ENCODE data around the gene TP53.

Gene TP53

GRCh38 chr17:7687072-7687907 lies at the start of gene TP53:
TSS of gene TP53 (minus strand) at chr17:7687490. CDS start at chr17:7676594, 10,896 bp downstream.
- DNase-seq, result peak; percentile 51 to 82

DNA sequence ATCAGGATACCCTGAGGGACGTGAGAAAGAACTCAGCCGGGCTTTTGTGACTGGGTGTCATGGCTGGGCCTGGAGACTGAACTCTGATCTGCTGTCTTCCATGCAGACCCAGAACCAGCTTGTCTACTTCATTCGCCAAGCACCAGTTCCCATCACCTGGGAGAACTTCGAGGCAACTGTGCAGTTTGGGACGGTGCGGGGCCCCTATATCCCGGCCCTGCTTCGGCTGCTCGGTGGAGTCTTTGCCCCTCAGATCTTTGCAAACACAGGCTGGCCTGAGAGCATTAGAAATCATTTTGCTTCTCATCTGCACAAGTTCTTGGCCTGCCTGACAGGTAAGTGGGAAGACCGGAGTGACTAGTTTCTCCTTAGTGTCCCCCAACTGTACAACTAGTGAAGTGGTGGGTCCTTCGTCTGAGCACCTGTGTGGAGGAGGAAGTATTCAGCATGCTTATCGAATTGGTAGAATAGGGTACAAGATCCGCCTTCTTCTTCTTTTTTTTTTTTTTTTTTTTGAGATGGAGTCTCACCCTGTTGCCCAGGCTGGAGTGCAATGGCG lies 45.8 kb upstream of the TP53 start:
- DNase-seq, result no peak

GRCh38 chr17:7729816-7730215 lies 42.5 kb upstream of the TP53 start:
- no peak for DNase-seq

DNA sequence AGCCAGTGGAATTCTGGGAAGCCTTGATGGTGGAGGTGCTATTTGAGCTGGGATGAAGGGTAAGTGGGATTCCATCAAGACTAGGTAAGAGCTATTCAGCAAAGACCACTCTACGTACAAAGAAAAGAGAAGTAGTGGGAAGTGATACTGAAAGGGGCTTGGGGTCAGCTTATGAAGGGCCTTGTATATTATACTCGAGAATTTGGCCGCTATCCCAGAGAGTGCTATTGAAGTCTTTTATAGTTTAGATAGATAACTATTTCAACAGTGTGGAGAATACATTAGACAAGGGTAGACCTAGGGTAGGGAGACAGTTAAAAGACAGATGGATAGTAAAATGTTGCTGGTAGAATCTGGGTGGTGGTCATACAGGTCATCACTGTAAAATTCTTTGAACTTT lies 40.6 kb upstream of the TP53 start:
- no peak for DNase-seq

DNA sequence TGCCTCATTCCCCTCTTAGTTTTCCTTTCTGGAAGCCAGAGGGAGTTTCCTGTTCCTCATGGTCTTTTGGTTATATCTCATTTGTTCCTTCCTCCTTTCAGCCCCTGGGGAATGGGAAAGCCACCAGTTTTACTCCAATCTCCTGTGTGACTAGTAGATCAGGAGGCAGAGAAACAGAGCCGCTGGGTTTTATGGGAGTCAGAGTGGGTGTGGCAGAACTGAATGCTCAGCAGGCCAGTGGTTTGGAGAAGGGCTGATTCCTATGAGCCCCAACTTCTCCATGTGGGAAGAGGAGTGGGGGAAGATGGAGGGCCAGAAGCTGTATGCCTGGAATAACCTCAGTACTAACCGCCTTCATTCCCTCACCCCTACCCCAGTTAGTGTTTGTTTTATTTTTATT lies 34.3 kb upstream of the TP53 start:
- DNase-seq, result no peak

DNA sequence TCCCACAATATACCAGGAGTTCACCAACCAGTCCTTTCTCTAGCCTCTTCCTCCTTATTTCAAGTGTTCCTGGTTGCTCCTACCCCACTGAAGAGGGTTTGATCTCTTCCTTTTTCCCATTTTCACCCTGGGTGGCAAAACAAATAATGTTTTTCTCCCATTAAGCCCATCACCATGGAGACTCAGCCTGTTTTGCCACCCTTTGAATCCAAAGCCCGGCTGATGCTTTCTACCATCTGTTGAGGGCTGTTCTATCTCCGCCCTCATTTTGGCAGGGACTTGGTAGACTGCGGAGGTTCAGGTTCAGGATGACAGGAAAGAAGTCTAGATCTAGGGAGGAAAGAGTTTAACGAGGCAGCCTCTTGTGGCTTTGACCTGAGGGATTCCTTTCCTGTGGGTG lies 32.8 kb upstream of the TP53 start:
- DNase-seq, result peak; percentile 35 to 47

GRCh38 chr17:7719661-7720060 lies 32.4 kb upstream of the TP53 start:
- no peak for DNase-seq

DNA sequence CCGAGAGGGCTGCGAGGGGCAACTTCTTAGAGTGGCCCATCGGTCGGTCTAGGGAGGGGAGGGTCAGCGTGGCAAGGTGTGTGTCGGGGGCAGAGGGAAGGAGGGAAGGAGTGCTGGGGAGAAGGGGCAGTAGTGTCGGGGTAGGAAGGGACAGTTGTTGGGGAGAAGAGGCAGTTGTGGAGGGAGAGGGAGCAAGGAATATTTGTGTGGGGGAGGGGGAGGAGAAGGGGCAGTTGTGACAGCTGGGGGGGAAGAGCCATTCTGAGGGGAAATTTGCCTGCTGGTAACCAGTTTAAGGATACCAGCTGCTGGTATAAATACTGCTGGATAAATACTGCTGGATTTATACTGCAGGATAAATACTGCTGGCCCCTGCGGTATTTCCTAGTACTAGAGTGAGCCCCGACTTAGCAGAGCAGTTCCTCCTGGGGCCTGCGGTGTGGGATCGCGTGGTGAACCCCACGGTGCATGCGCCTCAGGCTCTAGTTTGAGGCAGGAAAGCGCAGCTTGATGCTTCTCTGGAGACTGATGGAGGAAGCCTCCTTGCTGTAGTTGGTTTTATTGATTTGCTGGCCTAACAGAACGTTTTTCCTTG lies 30.6 kb upstream of the TP53 start:
- peak in 1 of 2 experiments; percentile 47 for DNase-seq

DNA sequence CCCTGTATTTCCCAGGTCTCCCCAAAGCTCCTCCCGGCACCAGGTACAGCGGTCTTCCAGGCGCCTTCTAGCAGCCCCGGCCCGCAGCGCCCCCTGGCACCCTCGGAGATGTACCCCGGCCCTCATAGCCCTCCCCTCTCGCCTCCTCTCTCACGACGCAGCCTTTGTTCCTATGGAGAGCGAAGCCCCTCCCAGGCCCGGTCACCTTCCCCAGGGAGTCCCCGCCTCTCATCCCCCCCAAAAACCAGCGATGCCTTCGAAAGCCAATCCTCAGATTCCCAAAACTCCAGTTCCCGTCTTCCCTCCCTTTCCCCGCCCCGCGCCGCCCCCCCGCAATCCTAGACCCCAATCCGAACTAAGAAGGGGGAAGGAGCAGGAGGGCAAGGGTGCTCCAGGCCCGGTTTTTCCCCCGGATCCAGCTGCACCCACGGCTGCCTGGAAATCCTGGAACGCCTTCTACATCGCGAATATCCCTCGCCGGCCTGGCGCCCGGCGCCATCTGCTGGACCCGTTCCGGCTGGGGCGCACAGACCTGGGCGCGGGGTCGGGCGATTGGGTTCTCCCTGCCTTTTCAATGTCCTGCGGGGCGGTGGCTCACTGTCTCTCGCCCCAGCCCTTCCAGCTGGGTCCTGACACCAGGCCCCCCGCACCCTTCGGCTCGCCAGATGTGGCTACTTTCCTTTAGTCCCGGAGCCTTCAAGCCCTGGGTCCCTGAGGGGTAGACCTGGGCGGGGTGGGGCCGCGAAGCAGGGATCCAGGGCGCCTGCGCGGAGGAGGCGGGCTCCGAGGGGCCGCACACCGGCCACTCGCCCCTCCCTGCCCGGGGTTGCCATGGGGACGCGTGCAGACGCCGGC lies 29.8 kb upstream of the TP53 start, which contains the start of gene DNAH2:
TSS of gene DNAH2 (plus strand) at position 844 of the 855 bp plus-strand sequence. CDS start 1,991 bp downstream, outside the sequence.
- DNase-seq, result peak; percentile 79 to 86

GRCh38 chr17:7715936-7716886 lies 28.9 kb upstream of the TP53 start:
- no peak for DNase-seq

GRCh38 chr17:7714721-7715594 lies 27.7 kb upstream of the TP53 start:
- no peak for DNase-seq

GRCh38 chr17:7713782-7714181 lies 26.5 kb upstream of the TP53 start:
- DNase-seq, result no peak

- peak; percentile 9 to 42 for DNase-seq
These were observed 25.0 kb upstream of the TP53 start for GRCh38 chr17:7712111-7712771.

DNA sequence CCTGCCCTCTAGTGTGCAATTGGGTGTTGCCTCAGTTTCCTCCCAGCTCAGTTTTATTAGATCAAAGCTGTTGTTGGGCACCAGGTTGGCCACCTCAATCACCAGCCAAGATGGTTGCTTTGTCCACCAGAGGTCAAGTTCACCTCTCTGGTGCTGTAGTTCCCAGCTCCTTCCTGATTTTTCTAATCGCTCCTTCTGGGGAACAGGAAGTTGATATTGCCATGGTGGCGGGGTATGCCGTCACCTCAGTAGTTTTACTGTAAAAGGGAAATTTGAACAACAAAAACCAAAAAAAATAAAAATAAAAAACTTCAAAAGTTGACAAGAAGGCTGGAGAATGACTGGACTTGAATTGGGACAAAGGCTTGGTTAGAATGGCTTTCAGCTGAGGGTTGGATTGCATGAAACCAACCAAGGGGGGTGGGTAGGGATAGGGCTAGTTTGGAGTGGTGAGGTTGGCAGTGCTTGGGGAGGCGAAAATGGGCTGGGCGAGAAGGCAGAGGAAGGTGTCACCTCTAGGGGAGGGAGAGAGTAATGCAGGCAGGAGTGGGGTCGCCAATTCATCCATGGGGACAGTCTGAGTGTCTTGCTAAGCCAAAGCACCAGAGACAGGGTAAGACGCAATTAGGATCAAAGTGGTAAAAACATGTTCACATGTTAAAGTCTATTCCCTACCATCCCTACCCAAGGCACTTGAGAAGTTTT lies 23.9 kb upstream of the TP53 start:
- DNase-seq, result peak in 1 of 2 experiments; percentile 6

DNA sequence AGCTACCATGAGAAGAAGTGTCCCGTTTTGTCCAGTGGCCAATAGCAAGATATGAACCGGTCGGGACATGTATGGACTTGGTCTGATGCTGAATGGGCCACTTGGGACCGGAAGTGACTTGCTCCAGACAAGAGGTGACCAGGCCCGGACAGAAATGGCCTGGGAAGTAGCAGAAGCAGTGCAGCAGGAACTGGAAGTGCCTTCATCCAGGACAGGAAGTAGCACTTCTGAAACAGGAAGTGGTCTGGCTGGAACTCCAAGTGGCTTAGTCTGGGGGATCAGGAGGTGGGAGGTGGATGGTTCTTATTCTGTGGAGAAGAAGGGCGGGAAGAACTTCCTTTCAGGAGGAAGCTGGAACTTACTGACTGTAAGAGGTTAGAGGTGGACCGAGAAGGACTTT lies 23.0 kb upstream of the TP53 start:
- no peak for DNase-seq

GRCh38 chr17:7709031-7709430 lies 21.7 kb upstream of the TP53 start:
- DNase-seq, result no peak

DNA sequence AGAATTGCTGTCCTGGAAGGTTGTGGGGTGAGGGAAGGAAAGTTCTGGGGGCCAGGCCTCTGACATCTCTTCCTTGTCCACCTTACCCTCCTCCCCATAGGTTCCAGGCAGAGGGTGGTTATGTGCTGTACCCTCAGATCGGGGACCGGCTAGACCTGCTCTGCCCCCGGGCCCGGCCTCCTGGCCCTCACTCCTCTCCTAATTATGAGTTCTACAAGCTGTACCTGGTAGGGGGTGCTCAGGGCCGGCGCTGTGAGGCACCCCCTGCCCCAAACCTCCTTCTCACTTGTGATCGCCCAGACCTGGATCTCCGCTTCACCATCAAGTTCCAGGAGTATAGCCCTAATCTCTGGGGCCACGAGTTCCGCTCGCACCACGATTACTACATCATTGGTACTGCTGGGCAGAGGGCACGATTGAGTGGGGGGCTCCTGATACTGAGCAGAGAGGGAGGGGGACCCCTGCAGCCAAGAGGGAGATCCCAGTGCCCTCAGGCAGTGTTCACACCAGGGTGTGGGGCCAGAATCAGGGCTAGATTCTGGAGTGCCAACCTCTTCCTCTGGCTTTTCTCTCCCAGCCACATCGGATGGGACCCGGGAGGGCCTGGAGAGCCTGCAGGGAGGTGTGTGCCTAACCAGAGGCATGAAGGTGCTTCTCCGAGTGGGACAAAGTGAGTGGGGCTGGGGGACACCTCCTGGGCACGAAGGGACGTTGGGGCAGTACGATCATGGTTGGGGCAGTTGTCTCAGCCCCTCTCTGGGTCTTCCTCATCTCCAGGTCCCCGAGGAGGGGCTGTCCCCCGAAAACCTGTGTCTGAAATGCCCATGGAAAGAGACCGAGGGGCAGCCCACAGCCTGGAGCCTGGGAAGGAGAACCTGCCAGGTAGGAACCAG lies 20.8 kb upstream of the TP53 start:
- no peak for DNase-seq

DNA sequence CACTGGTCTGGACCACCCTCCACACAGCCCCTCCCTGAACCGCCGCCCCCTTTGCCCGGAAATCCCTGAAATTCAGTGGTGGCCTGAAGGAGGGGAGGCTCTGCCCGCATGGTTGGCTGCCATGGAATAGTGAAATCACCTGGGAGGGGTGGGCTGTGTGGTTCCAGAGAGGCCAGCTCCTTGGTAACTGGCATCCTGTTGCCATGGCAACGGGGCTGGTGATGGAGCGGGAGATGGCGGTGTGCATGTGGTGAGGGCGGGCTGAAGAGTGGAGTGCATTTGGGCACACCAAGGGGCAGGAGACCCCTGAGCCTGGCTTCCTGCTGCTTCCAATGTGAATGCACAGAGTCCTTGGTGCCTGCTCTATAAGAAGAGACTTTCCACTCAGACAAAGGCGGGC lies 20.2 kb upstream of the TP53 start:
- DNase-seq, result peak in 1 of 2 experiments; percentile 5
